NCI-H2171 treated with DMSO at 0.1 percent for 48 hours (cell line): ENCODE data around the gene KRTAP15-1.

Experiments
- DNase-seq: peaks from one replicate; lab custom pipeline; 2025; lab: John Stamatoyannopoulos, UW

The KRTAP15-1 gene, protein sequence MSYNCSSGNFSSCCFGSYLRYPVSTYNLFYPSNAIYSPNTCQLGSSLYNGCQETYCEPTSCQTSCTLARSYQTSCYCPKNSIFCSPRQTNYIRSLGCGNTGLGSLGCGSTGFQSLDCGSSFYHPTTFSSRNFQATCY

DNA sequence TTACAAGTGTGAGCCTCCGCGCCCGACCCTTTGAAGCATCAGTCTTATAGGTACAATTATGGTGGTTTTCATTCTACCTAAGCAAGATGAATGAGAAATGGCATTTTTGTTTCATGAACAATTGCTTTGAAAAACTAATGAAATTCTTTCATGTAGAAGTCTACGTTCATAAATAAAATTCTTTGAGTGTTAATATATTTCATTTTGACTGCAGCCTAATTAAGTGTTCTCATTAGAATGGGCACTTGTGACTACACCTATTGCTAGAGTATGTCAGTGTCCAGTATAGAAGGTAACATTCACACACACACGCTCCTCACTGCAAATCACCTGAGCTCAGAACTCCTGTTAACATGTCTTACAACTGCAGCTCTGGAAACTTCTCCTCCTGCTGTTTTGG is at the start of gene KRTAP15-1:
Gene KRTAP15-1 (plus strand): TSS at position 301 of the 400 bp plus-strand sequence. CDS start 53 bp downstream, at position 354.
- DNase-seq = no peak

DNA sequence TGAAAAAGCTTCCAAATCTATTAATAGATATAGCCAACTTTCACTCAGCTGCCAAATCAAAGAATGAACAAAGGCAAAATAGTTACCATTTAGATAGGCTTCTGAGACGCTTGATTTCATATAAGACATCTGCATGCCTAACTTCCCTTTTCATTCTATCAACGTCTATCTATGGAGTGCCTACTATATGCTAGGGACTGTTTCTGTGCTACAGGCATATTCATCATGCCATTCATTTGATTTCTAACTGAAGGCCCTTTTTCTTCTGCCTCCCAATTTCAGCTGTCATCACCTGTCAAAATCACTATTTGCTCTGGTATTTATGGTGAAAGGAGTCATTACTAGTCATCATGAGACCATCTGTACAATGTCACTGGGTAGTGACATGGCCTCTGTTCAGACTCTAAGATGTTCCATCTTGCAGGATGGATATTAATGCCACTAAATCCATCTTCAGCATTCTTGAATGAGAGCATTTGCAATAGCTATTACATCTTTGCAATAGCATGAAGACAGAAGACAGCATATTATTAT is 48.5 kb upstream of the KRTAP15-1 start:
- no peak for DNase-seq

DNA sequence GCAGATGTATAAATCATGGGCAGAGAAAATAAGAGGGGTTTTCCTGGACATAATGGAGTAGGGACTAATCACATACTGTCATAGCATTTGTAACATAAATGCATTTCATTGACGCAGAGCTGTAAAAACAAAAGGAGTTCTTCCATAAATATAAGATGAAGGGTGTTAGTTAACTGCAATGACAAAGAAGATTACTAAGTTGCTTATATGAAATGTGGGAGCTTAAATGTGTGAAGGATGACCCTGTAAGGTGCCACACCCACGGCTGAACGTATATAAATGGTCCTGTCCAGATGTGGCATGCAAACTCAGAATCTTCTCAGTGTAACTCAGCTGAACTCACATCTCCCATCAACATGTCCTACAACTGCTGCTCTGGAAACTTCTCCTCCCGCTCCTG is 44.3 kb upstream of the KRTAP15-1 start, which contains the start of gene KRTAP13-1:
Gene KRTAP13-1 (plus strand): TSS at position 301 of the 400 bp plus-strand sequence. CDS start 56 bp downstream, at position 357.
- DNase-seq = no peak

DNA sequence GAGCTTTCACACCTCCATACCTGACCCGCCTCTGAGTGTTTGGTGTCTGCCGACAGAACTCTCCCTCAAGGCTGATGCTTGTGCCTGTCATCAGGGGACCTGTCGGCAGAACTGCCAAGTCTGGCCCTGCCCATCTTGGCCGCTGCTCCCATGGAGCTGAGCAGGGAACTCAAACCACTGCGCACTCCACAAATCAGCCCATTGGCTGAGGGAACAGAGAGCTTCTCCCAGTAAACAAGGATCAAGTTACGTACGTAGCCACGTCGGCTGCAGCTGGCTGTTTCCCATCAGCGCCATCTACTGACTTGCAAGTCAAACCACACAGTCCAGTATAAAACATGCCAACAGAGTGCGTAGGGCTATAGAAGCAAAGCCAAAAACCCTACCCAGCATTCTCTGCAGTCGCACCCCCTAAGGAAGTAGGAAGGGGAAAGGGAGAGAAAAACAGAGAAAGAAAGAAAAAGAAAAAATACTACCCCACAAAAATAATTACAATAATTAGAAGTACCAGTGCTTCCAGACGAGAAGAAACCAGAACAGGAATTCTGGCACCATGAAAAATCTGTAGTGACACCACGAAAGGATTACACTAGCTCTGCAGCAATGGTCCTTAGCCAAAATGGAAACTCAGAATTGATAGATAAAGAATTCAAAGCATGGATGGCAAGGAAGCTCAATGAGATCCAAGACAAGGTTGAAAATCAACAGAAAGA is 31.1 kb upstream of the KRTAP15-1 start:
- DNase-seq = peak; percentile 93

DNA sequence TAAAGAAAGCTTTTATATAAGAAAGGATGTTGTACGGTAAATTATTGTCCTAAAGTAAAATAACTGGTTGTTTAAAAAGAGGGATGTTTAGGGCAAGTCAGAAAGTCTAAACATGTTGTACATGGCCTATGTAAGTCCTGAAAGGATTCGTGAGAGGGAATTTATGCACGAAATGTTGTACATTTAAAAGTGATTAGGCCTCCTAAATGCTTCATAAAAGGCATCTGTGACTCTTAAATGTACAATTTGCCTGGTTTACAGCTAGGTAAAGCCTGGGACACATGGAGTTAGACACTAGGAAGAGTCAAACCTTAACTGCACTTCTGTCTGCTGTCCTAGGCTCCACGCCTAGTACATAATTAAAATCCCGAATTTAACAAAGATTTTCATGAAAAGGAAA is 24.1 kb upstream of the KRTAP15-1 start:
- no peak for DNase-seq

DNA sequence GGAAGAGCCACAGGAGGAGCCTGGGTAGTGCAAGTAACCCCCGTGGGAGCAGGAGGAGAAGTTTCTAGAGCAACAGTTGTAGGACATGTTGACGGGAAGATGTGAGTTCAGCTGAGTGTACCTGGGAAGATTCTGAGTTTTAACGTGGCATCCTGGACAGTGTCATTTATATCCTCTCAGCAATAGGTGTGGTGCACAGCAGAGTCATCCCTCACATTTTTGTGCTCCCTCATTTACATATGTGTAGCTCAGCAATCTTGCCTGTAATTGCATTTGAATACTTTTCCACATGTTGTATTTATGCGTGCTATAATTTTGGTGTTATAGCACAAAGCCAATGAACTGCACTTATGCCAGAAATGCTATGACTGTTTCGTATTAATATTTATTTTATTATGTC is 14.2 kb upstream of the KRTAP15-1 start, which contains the start of gene KRTAP13-3:
Gene KRTAP13-3 (minus strand): TSS at position 101 of the 400 bp plus-strand sequence. CDS start 14 bp downstream, at position 87.
- no peak for DNase-seq

DNA sequence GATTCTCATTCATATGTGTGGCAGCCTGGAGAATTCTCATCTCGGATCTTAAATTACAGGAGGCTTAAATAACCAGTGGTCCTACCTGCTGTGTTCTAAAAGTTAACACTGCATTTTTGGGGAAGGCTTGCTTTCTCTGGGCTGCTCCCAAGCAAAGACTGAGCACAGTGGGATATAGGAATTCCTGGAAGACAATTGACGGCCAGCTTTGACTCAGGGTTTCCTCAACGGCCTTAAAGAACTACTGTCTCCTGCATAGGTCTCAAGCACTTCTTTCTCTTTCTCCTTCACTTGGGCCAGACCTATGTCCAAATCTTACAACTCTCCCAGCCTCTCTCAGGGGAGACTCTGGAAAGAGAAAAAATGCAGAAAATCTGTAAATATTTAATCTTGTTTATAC is 13.3 kb upstream of the KRTAP15-1 start:
- DNase-seq = no peak

DNA sequence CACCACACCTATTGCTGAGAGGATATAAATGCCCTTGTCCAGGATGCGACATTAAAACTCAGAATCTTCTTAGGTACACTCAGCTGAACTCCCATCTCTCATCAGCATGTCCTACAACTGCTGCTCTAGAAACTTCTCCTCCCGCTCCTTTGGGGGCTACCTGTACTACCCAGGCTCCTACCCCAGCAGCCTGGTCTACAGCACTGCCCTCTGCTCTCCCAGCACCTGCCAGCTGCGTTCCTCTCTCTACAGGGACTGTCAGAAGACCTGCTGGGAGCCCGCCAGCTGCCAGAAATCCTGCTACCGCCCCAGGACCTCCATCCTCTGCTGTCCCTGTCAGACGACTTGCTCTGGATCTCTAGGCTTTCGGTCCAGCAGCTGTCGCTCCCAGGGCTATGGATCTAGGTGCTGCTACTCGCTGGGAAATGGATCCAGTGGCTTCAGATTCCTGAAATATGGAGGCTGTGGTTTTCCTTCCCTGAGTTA is 9.9 kb upstream of the KRTAP15-1 start, which contains the start of gene KRTAP13-4:
Gene KRTAP13-4 (plus strand): TSS at position 51 of the 486 bp plus-strand sequence. CDS start 56 bp downstream, at position 107.
- no peak for DNase-seq

DNA sequence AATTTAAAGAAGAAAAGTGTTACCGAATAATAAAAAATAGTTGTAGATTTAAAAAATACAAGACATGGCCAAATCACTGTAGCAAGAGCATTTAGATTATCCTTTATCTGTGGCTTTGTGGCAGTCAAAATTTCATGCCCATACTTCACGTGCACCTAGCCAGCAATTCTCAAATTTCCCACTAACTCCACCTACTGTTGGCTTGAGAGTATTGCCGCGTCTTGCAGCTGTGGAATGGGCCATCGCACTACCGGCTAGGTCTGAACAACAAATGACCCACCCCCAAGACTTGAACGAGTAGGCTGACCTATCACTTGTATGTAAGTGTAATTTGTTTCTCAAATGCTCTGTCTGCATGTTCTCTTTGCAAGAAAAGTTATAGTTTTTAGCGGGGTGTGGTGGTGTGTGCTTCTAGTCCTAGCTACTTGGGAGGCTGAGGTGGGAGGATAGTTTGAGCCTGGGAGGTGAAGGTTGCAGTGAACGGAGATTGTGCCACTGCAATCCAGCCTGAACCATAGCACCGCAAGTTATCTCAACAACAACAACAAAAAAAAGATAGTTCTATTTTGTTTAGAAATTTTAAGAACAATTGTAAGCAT is 5.9 kb upstream of the KRTAP15-1 start:
- DNase-seq = peak; percentile 22

DNA sequence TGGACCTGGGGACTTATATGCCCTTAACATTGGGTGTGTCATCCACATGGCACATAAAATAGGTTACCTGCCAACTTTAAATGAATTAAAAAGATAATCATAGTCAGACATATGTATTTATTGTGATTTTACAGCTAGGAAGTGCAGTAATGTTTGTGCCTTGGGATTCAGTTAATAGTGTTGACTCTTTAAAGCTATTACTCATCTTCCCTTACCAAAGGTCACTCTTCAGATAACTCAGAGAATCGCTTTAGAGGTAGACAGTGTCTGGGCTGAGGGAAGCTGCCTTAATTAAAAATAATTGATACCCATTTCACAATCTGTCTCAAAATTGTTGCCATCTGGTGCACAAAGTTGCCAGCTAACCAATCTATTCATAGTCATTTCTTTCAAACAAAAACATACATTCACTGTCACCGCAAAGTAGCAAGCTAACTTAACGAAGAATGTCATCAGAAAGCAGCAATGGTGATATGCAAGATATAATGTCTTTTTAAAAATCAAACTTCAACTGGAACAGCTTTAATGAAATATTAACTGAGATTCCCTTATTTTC is 3.0 kb upstream of the KRTAP15-1 start:
- DNase-seq = no peak

DNA sequence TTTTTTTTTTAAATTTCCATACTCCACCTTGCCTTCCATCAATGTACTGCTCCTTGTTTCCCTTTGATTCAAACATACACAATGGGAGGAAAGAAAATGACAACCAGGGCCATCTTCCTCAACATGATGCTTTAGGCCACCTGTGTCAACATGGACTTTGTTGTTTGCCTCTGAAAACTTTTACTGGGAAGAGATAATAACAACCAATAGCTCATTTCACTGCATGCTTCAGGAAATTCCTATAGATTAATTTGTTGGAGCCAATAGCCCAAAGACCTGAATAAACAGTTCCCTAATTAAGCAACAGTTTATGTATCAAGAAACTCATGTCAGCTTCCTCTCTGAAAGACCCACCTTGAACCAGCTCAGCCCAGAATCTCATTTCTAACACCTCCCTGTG is 3.2 kb downstream of the KRTAP15-1 start:
- DNase-seq = no peak

DNA sequence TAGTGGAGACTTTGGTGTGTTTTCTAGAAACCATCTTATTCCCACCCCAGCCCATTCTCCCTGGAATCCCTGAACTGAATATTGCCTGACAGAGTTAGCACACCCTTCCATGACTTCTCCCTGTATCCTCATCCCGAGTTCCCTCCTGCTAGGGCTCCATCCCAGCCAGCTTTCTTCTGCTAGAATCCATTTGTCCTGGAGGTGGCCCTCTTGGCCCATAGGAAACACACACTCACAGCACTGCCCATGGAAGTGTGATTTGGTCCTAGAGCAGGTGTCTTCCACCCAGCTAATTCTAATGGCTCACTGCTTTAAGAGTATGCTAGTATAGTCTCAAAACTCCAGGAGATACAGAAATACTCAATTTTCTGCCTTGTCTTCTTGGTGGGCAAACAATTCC is 4.1 kb downstream of the KRTAP15-1 start:
- no peak for DNase-seq

DNA sequence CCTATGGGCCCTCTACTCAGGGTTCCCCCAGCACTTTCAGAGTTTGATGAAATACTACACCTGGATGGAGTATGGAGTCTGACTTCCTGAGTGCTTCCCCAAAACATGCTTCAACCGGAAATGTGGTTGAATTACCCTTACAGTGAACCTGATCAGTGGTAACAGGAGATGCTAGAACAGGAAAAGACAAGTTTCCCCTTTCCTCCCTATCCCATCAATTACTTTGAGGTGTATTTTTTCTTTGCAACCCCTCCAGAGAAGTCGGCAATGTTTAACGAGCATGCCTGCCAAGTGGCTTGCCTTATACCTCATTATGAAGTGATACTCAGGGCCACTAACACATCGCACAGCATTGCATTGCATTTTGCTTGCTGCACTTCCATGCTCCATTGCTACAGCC is 7.0 kb downstream of the KRTAP15-1 start:
- DNase-seq = no peak

DNA sequence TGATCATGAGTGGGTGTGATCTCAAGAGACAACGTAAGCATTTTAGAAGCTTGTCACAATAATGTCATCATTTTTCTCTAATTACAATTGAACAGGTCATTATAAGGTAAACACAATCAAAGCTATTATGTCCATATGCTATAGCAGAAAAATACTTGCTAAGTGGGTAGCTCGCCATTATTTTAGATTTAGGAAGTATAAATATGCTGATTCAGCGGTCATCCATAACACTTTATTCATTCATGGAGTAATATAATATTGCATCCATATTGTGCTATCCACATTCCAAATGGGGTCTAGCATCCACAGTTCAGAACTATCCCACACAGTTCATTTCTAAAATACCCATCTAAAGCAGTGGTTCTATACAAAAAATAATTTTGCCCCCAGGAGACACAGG is 8.4 kb downstream of the KRTAP15-1 start:
- DNase-seq = no peak

DNA sequence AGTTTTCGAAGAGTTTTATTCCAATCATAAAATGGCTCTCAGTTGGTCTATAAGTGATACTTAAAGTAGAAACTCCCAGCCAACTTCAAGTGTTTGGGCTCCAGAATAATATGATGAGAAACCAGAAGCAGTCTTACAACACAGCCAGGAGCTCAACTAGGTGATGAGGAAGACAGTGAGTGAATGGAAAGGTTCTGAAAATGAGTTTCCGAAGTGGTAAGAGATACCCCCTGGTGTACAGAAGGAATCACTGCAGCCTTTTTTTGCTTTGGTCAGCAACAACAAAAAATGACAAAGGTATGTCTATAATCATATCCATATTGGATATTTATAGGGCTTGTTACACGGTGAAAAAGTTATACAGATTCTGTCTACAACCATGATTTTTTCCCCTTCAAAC is 23.6 kb downstream of the KRTAP15-1 start:
- peak; percentile 20 for DNase-seq

DNA sequence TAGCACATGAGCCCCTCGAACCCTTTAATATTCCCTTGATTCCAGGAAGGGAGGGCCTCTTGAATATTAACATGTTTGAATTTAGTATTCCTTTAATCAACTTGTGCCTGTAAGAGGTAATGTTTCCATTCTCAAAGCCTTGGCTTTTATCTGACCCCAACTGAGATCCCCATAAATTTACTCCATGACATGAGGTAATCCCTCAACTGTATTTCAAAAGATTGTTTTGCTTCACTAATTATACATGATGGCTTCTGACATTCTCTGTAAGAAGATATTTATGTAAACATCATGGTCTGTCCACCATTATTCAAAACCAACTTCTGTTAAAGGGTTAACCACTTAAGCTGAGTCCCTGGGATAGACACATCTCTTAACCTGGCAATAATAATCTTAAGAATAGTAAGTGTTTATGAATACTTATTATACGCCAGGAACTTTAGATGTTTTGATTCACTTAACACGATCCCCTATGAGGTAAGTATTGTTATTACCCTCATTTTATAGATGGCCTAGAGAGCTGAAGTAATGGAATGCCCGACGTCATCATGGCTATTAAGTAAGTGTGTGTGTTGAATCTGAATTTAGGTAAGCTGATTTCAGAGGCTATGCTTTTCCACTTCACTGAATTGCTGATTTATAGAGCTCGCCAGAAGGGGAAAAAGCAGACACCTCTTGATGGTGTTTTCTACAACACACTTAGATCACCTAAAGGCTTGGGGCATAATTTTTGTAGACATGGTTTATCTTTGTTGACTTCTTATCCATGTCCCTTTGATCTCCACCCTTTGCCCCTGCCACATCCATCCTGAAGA is 29.0 kb downstream of the KRTAP15-1 start:
- no peak for DNase-seq

DNA sequence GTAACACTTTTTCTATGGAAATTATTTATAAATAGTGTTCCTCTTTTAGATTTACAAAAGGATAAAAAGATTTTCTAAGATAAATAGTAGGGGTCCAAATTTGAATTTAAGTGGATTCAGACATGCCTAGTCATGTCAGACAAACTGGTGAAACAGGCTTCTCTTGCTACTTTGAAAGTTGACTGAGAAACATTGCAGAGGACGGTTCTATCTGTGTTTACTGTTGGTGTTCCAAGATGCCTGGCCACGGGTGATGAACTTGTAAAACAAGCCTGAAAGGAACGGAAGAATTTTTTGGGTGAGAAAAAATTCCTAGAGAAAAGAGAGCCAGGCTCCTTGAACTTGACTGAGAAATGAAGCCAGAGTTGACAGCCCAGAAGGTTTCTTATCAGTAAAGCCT is 37.9 kb downstream of the KRTAP15-1 start:
- DNase-seq = no peak

DNA sequence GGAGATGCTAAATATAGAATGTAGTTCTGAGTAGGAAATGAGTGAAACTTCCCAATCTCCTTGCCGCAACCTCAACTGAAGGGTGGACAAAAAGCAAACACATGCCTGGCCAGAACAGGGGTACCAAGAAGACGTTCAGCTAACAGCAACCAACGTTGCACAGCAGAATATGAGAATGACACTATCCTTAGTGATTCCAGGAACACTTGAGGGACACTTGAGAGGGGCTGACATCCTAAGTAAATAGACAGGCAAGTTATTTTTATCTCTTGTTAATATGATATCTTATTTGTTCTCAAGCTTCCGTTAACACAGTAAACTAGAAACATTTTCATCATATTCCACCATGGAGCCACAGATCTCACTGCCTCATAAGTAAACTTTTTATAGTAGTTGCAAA is 39.2 kb downstream of the KRTAP15-1 start:
- DNase-seq = no peak

DNA sequence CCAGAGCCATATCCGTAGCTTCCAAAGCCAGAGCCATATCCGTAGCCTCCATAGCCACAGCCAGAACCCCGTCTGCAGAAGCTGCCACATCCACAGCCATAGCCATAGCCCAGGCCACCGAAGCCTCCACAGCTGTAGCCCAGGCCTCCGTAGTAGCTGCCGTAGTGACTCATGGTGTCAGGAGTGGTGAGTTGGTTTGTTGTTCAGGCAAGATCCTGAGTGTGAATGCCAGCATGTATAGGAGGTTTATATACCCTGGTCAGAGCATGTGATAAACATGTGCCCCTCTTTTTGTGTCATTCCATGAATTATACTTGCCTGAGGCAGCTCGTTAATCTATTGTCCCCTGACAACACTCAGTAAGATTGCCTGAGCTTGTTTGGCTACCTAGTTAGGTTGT is 40.1 kb downstream of the KRTAP15-1 start, which contains the start of gene KRTAP19-1:
Gene KRTAP19-1 (minus strand): TSS at position 223 of the 400 bp plus-strand sequence. CDS start 50 bp downstream, at position 173.
- no peak for DNase-seq

DNA sequence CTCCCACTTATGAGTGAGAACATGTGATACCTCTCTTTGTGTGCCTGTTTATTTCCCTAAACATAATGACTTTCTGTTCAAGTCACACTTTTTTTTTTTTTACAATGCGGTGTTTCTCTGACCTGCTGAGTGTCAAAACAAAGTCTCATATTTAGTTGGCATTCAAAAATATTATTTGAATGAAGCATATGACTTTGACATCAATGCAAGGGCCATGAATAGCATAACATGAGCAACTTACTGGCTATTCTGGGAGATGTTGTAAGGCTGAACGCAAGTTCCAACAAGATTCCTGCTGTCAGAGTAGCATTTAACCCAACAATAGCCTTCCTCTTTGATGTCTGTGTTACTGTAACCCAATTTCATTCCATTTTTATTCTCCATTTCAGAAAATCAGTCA is 42.1 kb downstream of the KRTAP15-1 start:
- no peak for DNase-seq

DNA sequence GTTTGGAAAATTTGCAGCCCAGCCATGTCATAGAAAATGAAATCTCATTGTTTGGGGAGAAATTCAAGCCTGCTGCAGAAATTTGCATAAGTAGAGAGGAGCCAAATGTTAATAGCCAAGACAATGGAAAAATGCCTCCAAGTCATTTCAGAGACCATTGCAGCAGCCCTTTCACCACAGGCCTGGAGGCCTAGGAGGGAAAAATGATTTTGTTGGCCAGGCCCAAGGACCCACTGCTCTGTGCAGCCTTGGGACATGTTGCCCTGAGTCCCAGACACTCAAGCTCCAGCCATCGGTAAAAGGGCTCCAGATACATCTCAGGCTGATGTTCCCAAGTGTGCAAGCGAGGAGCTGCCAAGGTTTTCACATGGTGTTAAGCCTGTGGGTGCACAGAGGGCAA is 46.1 kb downstream of the KRTAP15-1 start:
- no peak for DNase-seq
